ENCODE data around the gene MRGPRX2. TPM values are rescaled to one million over a fixed set of nuclear protein-coding genes. Genes with fewer than 3 reads are reported as not detected.

The MRGPRX2 gene
- total and polyA plus RNA-seq, 2 experiments from 2014 or later: not detected

DNA sequence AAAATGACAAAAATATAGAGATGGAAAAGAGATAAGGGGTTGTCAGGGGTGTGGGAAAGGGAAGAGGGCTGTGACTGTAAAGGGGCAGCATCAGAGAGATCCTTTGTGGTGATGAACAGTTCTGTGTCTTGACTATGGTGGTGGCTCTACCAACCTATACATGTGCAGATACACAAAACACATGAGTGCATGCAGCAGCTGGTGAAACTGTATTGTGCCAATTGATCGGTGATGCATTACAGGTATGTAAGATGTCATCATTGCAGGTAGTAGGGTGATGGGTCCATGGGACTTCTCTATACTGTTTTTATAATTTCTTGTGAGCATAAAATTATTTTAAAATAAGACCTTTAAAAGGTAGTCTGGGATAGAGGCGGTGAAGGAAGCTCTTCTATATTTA lies 32.3 kb upstream of the MRGPRX2 start (continued):
- TF ChIP-seq, protein P1, sequence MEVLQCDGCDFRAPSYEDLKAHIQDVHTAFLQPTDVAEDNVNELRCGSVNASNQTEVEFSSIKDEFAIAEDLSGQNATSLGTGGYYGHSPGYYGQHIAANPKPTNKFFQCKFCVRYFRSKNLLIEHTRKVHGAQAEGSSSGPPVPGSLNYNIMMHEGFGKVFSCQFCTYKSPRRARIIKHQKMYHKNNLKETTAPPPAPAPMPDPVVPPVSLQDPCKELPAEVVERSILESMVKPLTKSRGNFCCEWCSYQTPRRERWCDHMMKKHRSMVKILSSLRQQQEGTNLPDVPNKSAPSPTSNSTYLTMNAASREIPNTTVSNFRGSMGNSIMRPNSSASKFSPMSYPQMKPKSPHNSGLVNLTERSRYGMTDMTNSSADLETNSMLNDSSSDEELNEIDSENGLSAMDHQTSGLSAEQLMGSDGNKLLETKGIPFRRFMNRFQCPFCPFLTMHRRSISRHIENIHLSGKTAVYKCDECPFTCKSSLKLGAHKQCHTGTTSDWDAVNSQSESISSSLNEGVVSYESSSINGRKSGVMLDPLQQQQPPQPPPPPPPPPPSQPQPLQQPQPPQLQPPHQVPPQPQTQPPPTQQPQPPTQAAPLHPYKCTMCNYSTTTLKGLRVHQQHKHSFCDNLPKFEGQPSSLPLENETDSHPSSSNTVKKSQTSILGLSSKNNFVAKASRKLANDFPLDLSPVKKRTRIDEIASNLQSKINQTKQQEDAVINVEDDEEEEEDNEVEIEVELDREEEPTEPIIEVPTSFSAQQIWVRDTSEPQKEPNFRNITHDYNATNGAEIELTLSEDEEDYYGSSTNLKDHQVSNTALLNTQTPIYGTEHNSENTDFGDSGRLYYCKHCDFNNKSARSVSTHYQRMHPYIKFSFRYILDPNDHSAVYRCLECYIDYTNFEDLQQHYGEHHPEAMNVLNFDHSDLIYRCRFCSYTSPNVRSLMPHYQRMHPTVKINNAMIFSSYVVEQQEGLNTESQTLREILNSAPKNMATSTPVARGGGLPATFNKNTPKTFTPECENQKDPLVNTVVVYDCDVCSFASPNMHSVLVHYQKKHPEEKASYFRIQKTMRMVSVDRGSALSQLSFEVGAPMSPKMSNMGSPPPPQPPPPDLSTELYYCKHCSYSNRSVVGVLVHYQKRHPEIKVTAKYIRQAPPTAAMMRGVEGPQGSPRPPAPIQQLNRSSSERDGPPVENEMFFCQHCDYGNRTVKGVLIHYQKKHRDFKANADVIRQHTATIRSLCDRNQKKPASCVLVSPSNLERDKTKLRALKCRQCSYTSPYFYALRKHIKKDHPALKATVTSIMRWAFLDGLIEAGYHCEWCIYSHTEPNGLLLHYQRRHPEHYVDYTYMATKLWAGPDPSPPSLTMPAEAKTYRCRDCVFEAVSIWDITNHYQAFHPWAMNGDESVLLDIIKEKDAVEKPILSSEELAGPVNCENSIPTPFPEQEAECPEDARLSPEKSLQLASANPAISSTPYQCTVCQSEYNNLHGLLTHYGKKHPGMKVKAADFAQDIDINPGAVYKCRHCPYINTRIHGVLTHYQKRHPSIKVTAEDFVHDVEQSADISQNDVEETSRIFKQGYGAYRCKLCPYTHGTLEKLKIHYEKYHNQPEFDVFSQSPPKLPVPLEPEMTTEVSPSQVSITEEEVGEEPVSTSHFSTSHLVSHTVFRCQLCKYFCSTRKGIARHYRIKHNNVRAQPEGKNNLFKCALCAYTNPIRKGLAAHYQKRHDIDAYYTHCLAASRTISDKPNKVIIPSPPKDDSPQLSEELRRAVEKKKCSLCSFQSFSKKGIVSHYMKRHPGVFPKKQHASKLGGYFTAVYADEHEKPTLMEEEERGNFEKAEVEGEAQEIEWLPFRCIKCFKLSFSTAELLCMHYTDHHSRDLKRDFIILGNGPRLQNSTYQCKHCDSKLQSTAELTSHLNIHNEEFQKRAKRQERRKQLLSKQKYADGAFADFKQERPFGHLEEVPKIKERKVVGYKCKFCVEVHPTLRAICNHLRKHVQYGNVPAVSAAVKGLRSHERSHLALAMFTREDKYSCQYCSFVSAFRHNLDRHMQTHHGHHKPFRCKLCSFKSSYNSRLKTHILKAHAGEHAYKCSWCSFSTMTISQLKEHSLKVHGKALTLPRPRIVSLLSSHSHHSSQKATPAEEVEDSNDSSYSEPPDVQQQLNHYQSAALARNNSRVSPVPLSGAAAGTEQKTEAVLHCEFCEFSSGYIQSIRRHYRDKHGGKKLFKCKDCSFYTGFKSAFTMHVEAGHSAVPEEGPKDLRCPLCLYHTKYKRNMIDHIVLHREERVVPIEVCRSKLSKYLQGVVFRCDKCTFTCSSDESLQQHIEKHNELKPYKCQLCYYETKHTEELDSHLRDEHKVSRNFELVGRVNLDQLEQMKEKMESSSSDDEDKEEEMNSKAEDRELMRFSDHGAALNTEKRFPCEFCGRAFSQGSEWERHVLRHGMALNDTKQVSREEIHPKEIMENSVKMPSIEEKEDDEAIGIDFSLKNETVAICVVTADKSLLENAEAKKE (CRISPR knock-in tag; IDR thresholded peaks at IDR 0.05): no peak
- TF ChIP-seq EZH2phosphoT487 (IDR thresholded peaks at IDR 0.05; ENCODE audit: unreplicated experiment) (no peak), NANOG (IDR thresholded peaks at IDR 0.05; ENCODE audit: borderline replicate concordance) (no peak)

DNA sequence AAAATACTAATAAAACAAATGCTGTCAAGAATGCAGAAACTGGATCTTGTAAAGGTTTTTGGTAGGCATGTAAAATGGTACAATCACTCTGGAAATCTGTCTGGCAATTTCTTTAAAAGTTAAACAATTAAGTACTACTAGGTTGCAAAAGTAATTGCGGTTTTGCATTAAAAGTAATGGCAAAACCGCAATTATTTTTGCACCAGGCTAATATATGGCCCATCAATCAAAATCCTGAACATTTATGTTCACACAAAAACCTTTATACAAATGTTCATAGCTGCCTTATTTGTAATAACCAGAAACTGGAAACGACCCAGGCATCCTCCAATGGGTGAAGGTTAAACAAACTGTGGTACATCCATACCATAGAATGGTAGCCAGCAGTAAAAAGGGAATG lies 31.8 kb upstream of the MRGPRX2 start:
- H2AFZ ChIP-seq: no peak overlapping the region
- H3K27ac Mint-ChIP-seq: no peak overlapping the region
- H3K27me3 ChIP-seq (ENCODE audit: insufficient read depth): no peaks in the 10 kb centered on the region
- DNase-seq (ENCODE audit: low spot score): no peak
- no peaks in the 10 kb centered on the region for H3K9me3 Mint-ChIP-seq
- H3K4me2 ChIP-seq: no peak overlapping the region
- H3F3A ChIP-seq (replicated peaks; ENCODE audit: low read depth): no peaks in the 10 kb centered on the region
- H3K4me1 Mint-ChIP-seq: no peaks in the 10 kb centered on the region
- H3K27me3 Mint-ChIP-seq (ENCODE audit: insufficient read depth, low read depth, poor library complexity): peaks cover 2% of the 10 kb centered on the region
- H3K36me3 ChIP-seq (ENCODE audit: insufficient read depth): no peaks in the 10 kb centered on the region; the same call in 1 of the 2 replicates
- no peak overlapping the region for H3K27ac ChIP-seq (ENCODE audit: low read depth)
- H4K20me1 ChIP-seq (replicated peaks; ENCODE audit: insufficient read depth): no peaks in the 10 kb centered on the region
- no peak overlapping the region for H3K4me3 ChIP-seq
- no peaks in the 10 kb centered on the region for H3K79me2 ChIP-seq (replicated peaks; ENCODE audit: insufficient read depth)
- no peak overlapping the region for H3K4me3 Mint-ChIP-seq
- no peaks in the 10 kb centered on the region for H3K4me1 ChIP-seq (ENCODE audit: insufficient read depth)
- no peak for ATAC-seq
- H3K9me2 ChIP-seq (ENCODE audit: insufficient read depth): peaks cover 3% of the 10 kb centered on the region; the same call in 1 of the 2 replicates
- H3K36me3 Mint-ChIP-seq (ENCODE audit: low read depth): no peaks in the 10 kb centered on the region
- TF ChIP-seq JUNB (IDR thresholded peaks at IDR 0.05; ENCODE audit: unreplicated experiment) (no peak), POLR2AphosphoS5 (IDR thresholded peaks at IDR 0.05; ENCODE audit: low read depth) (no peak), ZNF331 (CRISPR knock-in tag; IDR thresholded peaks at IDR 0.05; ENCODE audit: low read depth) (no peak), EZH2 (IDR thresholded peaks at IDR 0.05; ENCODE audit: low read depth, unreplicated experiment) (no peak), STAT1 (IDR thresholded peaks at IDR 0.05; ENCODE audit: unreplicated experiment) (no peak), CREB1 (CRISPR knock-in tag; IDR thresholded peaks at IDR 0.05; ENCODE audit: low read depth) (no peak), EZH2phosphoT487 (IDR thresholded peaks at IDR 0.05; ENCODE audit: unreplicated experiment) (no peak), NANOG (IDR thresholded peaks at IDR 0.05; ENCODE audit: borderline replicate concordance) (no peak)
- TF ChIP-seq, protein P1 (CRISPR knock-in tag; IDR thresholded peaks at IDR 0.05): no peak
